HG03097 (cell line): ENCODE results near the gene MTHFSD.
"Not testable (repeated sequence)": the region's sequence is repeated elsewhere in the genome, so short reads cannot be mapped to it uniquely, and the experiment has no call there.

Experiments used
- ATAC-seq: cut with Tn5 transposase; IDR thresholded peaks from one replicate; pipeline ENCODE4 v1.9.1; 2021; ENCODE audit not compliant: unreplicated experiment, low FRiP score

The MTHFSD gene

GRCh38 chr16:86554917-86555703 is at the start of gene MTHFSD:
MTHFSD (minus strand) TSS chr16:86555235; CDS start chr16:86555184, 51 bp downstream.
- ATAC-seq = peak; percentile 65

GRCh38 chr16:86604436-86605193 is 49.6 kb upstream of the MTHFSD start:
- ATAC-seq = no peak

- ATAC-seq = no peak
Observed at GRCh38 chr16:86602521-86602920, 47.5 kb upstream of the MTHFSD start.

GRCh38 chr16:86601356-86601755 is 46.3 kb upstream of the MTHFSD start:
- no peak for ATAC-seq

GRCh38 chr16:86598607-86599565 is 43.9 kb upstream of the MTHFSD start:
- no peak for ATAC-seq

GRCh38 chr16:86597880-86598606 is 43.0 kb upstream of the MTHFSD start:
- ATAC-seq = no peak

- ATAC-seq = no peak
Observed at GRCh38 chr16:86597126-86597879, 42.3 kb upstream of the MTHFSD start.

- ATAC-seq = no peak
Observed at GRCh38 chr16:86595983-86596605, 41.1 kb upstream of the MTHFSD start.

GRCh38 chr16:86594721-86595120 is 39.7 kb upstream of the MTHFSD start:
- ATAC-seq = no peak

- no peak for ATAC-seq
Observed at GRCh38 chr16:86593913-86594620, 39.0 kb upstream of the MTHFSD start.

- no peak for ATAC-seq
Observed at GRCh38 chr16:86591270-86591669, 36.2 kb upstream of the MTHFSD start.

GRCh38 chr16:86590501-86591144 is 35.6 kb upstream of the MTHFSD start:
- no peak for ATAC-seq

- not testable (repeated sequence) for ATAC-seq
Observed at GRCh38 chr16:86587955-86588354, 32.9 kb upstream of the MTHFSD start.

- no peak for ATAC-seq
Observed at GRCh38 chr16:86587487-86587886, 32.5 kb upstream of the MTHFSD start.

- ATAC-seq = no peak
Observed at GRCh38 chr16:86585821-86586611, 31.0 kb upstream of the MTHFSD start.

GRCh38 chr16:86584726-86585721 is 30.0 kb upstream of the MTHFSD start:
- no peak for ATAC-seq
